HG03575 (cell line): ENCODE measurements around the gene CEBPE.

Experiments used
- ATAC-seq: cut with Tn5 transposase; IDR thresholded peaks from one replicate; pipeline ENCODE4 v1.9.1; 2021; ENCODE audit not compliant: unreplicated experiment, insufficient number of reproducible peaks, low FRiP score; ENCODE audit errors: extremely low read depth

The CEBPE gene

GRCh38 chr14:23067847-23068788, 50.9 kb downstream of the CEBPE start:
- no peak for ATAC-seq
